HG03135 (cell line): ENCODE measurements around the gene KRTAP5-7.
"Not testable (repeated sequence)": the region's sequence is repeated elsewhere in the genome, so short reads cannot be mapped to it uniquely, and the experiment has no call there.

Experiments
- ATAC-seq: cut with Tn5 transposase; IDR thresholded peaks from one replicate; pipeline ENCODE4 v1.9.1; 2021; ENCODE audit warnings: mild to moderate bottlenecking, moderate library complexity; ENCODE audit not compliant: unreplicated experiment

KRTAP5-7 gene

GRCh38 chr11:71532036-71532610, 5.1 kb downstream of the KRTAP5-7 start:
- ATAC-seq, result no peak

GRCh38 chr11:71534711-71535608, 7.9 kb downstream of the KRTAP5-7 start:
- not testable (repeated sequence) for ATAC-seq

DNA sequence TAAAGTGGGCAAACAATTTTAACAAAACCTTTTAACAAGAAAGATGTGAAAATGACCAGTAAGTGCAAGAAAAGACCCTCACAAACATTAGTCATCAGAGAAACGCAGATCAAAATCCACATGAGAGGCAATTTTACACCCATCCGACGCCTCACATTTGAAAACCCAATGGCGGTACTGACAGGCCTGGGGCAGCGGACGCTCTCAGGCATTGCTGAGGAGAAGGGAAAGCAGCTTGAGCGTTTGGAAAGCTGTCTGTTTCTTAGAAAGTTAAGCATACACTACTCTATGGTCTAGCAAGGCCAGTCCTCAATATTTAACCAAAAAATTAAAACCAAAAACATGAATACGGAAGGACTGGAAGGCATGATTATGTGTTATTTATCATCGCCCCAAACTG, 8.8 kb downstream of the KRTAP5-7 start:
- ATAC-seq, result no peak

GRCh38 chr11:71537537-71537936, 10.5 kb downstream of the KRTAP5-7 start:
- no peak for ATAC-seq

DNA sequence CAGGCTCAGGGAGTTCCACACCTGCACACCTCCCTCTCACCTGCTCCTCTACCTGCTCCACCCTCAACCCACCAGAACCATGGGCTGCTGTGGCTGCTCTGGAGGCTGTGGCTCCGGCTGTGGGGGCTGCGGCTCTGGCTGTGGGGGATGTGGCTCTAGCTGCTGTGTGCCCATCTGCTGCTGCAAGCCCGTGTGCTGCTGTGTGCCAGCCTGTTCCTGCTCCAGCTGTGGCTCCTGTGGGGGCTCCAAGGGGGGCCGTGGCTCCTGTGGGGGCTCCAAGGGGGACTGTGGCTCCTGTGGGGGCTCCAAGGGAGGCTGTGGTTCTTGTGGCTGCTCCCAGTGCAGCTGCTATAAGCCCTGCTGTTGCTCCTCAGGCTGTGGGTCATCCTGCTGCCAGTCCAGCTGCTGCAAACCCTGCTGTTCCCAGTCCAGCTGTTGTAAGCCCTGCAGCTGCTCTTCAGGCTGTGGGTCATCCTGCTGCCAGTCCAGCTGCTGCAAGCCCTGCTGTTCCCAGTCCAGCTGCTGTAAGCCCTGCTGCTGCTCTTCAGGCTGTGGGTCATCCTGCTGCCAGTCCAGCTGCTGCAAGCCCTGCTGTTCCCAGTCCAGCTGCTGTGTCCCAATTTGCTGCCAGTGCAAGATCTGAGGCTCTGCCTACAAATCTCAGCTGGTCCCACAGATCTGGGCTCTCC, 11.1 kb downstream of the KRTAP5-7 start, which contains the start of gene KRTAP5-8:
Gene KRTAP5-8, plus strand, starts transcription at position 49 of the 689 bp plus-strand sequence. Its CDS starts 31 bp downstream, at position 80.
- ATAC-seq, result not testable (repeated sequence)

- ATAC-seq, result no peak
Observed at GRCh38 chr11:71538666-71538990, 11.6 kb downstream of the KRTAP5-7 start.

GRCh38 chr11:71539017-71539416, 11.9 kb downstream of the KRTAP5-7 start:
- no peak for ATAC-seq

GRCh38 chr11:71539971-71540370, 12.9 kb downstream of the KRTAP5-7 start:
- ATAC-seq, result not testable (repeated sequence)

GRCh38 chr11:71540521-71541304, 13.6 kb downstream of the KRTAP5-7 start:
- ATAC-seq, result not testable (repeated sequence)

DNA sequence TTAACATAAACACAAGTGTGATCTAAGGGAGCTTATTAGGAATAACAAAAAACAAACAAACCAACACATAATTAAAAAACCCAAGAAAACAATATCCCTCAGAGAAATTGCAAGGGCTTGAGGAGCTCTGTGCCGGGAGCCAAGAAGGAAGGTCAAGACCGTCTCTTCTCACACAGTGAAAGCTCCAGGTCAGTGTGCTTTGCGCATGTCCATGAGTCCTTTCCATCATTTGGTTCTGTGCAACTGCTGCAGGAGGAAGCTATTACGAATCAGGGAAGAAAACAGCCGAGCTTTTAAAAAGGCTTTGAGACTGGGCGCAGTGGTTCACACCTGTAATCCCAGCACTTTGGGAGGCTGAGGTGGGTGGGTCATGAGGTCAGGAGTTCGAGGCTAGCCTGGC, 15.3 kb downstream of the KRTAP5-7 start:
- ATAC-seq, result no peak

DNA sequence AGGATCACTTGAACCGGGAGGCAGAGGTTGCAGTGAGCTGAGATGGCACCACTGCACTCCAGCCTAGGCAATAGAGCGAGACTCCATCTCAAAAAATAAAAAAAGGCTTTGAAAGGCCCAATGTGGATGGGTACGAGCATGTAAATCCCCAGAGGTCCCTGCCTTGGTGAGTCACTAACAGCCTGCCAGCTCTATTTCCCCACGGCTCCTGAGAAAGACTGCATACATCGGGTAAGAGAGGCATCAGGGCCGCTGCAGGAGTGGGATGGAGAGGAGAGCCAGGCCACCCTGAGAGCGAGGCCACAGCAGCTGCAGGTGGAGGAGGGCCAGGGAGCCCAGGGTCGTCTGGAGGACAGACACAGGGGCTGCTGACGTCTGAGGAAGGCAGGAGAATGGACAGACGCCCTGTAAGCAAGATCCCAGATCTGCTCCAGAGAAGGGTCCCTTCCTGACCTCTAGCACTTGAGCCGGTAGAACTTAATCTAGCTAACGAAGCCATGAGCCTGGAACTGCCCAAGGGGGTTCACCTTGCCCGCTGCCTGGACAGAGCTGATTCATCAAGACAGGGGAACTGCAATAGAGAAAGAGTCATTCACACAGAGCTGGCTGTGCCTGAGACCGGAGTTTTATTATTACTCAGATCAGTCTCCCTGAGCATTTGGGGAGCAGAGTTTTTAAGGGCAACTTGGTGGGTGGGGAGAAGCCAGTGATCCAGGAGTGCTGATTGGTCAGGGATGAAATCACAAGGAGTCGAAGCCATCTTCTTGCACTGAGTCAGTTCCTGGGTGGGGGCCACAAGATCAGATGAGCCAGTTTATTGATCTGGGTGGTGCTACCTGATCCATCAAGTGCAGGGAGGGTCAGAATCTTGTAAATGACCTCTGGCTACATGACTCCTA, 16.1 kb downstream of the KRTAP5-7 start:
- no peak for ATAC-seq

- no peak for ATAC-seq
Observed at GRCh38 chr11:71543866-71544265, 16.8 kb downstream of the KRTAP5-7 start.

GRCh38 chr11:71544525-71545214, 17.6 kb downstream of the KRTAP5-7 start:
- ATAC-seq, result no peak

DNA sequence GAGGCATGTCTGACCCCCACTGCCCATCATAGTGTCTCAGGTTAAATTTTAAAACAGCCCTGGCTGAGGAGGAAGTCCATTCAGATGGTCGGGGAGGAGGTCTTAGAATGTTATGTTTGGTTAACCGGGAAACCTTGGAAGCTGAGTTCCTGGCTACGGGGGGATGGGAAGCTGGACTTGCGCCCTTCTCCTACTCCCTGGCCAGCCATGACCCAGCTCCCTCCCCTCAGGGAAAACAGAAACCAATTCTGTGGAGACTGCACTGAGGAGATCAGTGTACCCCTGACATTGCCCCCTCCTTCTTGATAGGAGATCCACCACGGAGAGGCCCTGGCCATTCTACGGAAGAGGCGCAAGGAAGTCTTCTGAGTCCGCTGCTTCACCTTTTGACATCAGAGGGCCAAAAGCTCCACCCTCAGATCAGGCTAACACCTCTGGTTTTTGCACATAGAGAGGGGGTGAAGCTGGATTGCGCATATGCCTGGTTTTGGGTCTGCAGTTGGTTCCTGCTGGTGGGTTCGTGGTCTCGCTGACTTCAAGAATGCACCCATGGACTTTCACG, 18.4 kb downstream of the KRTAP5-7 start:
- no peak for ATAC-seq

GRCh38 chr11:71548120-71548519, 21.1 kb downstream of the KRTAP5-7 start, which contains the start of gene KRTAP5-9:
Gene KRTAP5-9, plus strand, starts transcription at chr11:71548420. Its CDS starts 238 bp downstream, at chr11:71548658.
- ATAC-seq, result no peak

- ATAC-seq, result no peak
Observed at GRCh38 chr11:71548716-71549151, 21.7 kb downstream of the KRTAP5-7 start.

GRCh38 chr11:71551711-71552110, 24.6 kb downstream of the KRTAP5-7 start:
- no peak for ATAC-seq

DNA sequence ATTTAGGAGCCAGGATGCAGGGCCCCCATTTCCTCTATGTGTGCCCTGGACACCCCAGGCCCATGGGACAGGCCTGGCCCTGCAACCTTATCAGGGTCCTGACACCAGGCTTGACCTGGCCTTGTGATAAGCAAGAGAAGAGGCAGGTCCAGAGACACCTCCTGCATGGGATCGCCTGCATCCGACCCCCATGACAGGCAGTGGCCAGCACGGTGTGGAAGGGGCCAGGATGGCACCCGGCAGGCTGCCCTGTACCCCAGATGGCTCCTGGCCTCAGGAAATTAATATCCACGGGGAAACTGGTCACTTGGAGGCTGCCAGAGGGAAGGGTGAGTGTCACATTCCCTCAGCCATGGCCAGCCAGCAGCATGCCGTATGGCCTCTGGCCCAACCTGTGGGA, 27.9 kb downstream of the KRTAP5-7 start:
- ATAC-seq, result no peak

- ATAC-seq, result no peak
Observed at GRCh38 chr11:71555508-71555907, 28.4 kb downstream of the KRTAP5-7 start.
